Measurements from ENCODE around the gene AGER.

DNA sequence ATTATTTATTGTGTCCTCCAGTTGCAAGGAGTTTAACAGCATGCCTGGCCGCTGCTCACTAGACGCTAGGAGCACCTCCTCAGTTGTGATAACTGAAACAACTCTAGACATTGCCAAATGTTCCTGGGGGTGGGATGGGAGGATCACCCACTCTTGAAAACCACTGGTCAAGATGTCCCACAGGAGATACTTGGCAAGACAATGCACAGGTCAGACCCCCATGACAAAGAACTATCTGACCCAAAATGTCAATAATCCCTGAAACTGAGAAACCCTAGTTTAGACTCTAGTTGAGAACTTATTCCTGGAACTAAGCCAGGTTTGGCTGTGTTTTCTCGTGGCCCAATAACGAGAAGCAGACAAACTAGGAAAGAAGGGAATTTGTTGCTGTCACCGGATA, 44.5 kb downstream of the AGER start:
- no peak for TF ChIP-seq POLR2A (IDR thresholded peaks at IDR 0.05)
- TF ChIP-seq, protein P1, sequence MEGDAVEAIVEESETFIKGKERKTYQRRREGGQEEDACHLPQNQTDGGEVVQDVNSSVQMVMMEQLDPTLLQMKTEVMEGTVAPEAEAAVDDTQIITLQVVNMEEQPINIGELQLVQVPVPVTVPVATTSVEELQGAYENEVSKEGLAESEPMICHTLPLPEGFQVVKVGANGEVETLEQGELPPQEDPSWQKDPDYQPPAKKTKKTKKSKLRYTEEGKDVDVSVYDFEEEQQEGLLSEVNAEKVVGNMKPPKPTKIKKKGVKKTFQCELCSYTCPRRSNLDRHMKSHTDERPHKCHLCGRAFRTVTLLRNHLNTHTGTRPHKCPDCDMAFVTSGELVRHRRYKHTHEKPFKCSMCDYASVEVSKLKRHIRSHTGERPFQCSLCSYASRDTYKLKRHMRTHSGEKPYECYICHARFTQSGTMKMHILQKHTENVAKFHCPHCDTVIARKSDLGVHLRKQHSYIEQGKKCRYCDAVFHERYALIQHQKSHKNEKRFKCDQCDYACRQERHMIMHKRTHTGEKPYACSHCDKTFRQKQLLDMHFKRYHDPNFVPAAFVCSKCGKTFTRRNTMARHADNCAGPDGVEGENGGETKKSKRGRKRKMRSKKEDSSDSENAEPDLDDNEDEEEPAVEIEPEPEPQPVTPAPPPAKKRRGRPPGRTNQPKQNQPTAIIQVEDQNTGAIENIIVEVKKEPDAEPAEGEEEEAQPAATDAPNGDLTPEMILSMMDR (IDR thresholded peaks at IDR 0.05) = no peak
